ENCODE data around the gene KRTAP4-5.

DNA sequence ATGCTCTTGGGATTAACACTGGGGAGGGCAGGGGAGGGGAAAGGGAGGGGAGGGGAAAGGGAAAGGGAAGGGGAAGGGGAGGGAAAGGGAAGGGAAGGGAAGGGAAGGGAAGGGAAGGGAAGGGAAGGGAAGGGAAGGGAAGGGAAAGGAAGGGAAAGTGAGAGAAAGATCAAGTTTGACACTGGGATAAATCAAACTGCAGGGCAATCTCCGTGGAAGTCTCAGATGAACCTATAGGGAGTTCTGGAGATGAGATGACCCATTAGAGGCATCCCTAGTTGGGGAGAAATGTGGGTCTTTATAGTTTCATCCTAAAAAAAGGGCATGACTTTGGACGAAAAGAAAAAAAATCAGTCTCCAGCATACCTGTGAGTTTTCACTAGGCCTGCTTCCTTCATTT, 27.9 kb downstream of the KRTAP4-5 start:
- TF ChIP-seq SALL2 (tag by site-specific recombination; IDR thresholded peaks at IDR 0.05; ENCODE audit: borderline replicate concordance): no peak
- TF ChIP-seq, protein P1, sequence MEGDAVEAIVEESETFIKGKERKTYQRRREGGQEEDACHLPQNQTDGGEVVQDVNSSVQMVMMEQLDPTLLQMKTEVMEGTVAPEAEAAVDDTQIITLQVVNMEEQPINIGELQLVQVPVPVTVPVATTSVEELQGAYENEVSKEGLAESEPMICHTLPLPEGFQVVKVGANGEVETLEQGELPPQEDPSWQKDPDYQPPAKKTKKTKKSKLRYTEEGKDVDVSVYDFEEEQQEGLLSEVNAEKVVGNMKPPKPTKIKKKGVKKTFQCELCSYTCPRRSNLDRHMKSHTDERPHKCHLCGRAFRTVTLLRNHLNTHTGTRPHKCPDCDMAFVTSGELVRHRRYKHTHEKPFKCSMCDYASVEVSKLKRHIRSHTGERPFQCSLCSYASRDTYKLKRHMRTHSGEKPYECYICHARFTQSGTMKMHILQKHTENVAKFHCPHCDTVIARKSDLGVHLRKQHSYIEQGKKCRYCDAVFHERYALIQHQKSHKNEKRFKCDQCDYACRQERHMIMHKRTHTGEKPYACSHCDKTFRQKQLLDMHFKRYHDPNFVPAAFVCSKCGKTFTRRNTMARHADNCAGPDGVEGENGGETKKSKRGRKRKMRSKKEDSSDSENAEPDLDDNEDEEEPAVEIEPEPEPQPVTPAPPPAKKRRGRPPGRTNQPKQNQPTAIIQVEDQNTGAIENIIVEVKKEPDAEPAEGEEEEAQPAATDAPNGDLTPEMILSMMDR (tag by site-specific recombination; IDR thresholded peaks at IDR 0.05): no peak
- no peak for TF ChIP-seq SCRT2 (tag by site-specific recombination; IDR thresholded peaks at IDR 0.05)
- TF ChIP-seq, protein P2, sequence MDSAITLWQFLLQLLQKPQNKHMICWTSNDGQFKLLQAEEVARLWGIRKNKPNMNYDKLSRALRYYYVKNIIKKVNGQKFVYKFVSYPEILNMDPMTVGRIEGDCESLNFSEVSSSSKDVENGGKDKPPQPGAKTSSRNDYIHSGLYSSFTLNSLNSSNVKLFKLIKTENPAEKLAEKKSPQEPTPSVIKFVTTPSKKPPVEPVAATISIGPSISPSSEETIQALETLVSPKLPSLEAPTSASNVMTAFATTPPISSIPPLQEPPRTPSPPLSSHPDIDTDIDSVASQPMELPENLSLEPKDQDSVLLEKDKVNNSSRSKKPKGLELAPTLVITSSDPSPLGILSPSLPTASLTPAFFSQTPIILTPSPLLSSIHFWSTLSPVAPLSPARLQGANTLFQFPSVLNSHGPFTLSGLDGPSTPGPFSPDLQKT (IDR thresholded peaks at IDR 0.05; ENCODE audit: borderline replicate concordance, low read depth, low read length): no peak
- TF ChIP-seq, protein P3, sequence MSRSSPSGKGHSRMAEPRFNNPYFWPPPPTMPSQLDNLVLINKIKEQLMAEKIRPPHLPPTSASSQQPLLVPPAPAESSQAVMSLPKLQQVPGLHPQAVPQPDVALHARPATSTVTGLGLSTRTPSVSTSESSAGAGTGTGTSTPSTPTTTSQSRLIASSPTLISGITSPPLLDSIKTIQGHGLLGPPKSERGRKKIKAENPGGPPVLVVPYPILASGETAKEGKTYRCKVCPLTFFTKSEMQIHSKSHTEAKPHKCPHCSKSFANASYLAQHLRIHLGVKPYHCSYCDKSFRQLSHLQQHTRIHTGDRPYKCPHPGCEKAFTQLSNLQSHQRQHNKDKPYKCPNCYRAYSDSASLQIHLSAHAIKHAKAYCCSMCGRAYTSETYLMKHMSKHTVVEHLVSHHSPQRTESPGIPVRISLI (tag by site-specific recombination; IDR thresholded peaks at IDR 0.05): no peak
- TF ChIP-seq, protein P4, sequence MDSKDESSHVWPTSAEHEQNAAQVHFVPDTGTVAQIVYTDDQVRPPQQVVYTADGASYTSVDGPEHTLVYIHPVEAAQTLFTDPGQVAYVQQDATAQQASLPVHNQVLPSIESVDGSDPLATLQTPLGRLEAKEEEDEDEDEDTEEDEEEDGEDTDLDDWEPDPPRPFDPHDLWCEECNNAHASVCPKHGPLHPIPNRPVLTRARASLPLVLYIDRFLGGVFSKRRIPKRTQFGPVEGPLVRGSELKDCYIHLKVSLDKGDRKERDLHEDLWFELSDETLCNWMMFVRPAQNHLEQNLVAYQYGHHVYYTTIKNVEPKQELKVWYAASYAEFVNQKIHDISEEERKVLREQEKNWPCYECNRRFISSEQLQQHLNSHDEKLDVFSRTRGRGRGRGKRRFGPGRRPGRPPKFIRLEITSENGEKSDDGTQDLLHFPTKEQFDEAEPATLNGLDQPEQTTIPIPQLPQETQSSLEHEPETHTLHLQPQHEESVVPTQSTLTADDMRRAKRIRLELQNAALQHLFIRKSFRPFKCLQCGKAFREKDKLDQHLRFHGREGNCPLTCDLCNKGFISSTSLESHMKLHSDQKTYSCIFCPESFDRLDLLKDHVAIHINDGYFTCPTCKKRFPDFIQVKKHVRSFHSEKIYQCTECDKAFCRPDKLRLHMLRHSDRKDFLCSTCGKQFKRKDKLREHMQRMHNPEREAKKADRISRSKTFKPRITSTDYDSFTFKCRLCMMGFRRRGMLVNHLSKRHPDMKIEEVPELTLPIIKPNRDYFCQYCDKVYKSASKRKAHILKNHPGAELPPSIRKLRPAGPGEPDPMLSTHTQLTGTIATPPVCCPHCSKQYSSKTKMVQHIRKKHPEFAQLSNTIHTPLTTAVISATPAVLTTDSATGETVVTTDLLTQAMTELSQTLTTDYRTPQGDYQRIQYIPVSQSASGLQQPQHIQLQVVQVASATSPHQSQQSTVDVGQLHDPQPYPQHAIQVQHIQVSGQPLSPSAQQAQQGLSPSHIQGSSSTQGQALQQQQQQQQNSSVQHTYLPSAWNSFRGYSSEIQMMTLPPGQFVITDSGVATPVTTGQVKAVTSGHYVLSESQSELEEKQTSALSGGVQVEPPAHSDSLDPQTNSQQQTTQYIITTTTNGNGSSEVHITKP (tag by site-specific recombination; IDR thresholded peaks at IDR 0.05): no peak
- no peak for TF ChIP-seq ZNF624 (tag by site-specific recombination; IDR thresholded peaks at IDR 0.05)
- no peak for TF ChIP-seq ZNF37A (tag by site-specific recombination; IDR thresholded peaks at IDR 0.05)
- TF ChIP-seq OVOL3 (tag by site-specific recombination; IDR thresholded peaks at IDR 0.05): no peak
- TF ChIP-seq, protein P5, sequence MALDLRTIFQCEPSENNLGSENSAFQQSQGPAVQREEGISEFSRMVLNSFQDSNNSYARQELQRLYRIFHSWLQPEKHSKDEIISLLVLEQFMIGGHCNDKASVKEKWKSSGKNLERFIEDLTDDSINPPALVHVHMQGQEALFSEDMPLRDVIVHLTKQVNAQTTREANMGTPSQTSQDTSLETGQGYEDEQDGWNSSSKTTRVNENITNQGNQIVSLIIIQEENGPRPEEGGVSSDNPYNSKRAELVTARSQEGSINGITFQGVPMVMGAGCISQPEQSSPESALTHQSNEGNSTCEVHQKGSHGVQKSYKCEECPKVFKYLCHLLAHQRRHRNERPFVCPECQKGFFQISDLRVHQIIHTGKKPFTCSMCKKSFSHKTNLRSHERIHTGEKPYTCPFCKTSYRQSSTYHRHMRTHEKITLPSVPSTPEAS (tag by site-specific recombination; IDR thresholded peaks at IDR 0.05): no peak
